ENCODE measurements around the gene RAD23B. TPM values are rescaled to one million over a fixed set of nuclear protein-coding genes. Genes with fewer than 3 reads are reported as not detected.

Gene RAD23B
- total and polyA plus RNA-seq, 8 donors, result 19.3 to 86.8 (median 53.9) TPM

DNA sequence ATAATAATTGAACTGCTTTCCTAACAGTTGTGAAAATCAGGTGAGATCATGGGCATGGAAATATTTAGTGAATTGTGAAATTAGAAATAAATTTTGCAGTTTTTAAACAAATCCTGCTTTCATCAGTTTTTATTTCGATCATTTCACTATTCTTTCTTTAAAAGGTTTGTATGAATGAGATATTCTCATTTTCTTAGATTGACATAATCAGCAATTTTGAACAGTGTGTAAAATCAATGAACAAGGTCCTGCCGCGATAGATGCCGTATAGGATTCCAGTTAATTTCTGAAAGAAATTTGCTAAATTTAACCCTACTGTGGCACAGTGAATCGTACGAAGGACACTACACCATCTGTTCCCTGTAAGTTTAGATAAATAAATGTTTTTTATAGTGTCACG lies 7.5 kb downstream of the RAD23B start:
- WGBS, 5 donors, result 64 to 71% (median 67%) methylated on average over 7 of the region's 7 CpGs
- H3K4me1 ChIP-seq, result peaks cover 42 to 98% (median 74%) of the 10 kb centered on the region in 4 donors

GRCh38 chr9:107292821-107293542 lies 9.9 kb downstream of the RAD23B start:
- Histone ChIP-seq H3K4me3 (no peak overlapping the region), H3K27ac (no peak overlapping the region), H3K9me3 (no peaks in the 10 kb centered on the region), H3K36me3 (no peaks in the 10 kb centered on the region), H3K4me1 (peaks cover 25 to 83% (median 61%) of the 10 kb centered on the region in 4 donors), H3K27me3 (no peaks in the 10 kb centered on the region)
- TF ChIP-seq POLR2AphosphoS5 (IDR thresholded peaks at IDR 0.05), result no peak
- TF ChIP-seq POLR2A (IDR thresholded peaks at IDR 0.05), result no peak
- no peak for TF ChIP-seq EP300 (IDR thresholded peaks at IDR 0.05)
- TF ChIP-seq, protein P1, sequence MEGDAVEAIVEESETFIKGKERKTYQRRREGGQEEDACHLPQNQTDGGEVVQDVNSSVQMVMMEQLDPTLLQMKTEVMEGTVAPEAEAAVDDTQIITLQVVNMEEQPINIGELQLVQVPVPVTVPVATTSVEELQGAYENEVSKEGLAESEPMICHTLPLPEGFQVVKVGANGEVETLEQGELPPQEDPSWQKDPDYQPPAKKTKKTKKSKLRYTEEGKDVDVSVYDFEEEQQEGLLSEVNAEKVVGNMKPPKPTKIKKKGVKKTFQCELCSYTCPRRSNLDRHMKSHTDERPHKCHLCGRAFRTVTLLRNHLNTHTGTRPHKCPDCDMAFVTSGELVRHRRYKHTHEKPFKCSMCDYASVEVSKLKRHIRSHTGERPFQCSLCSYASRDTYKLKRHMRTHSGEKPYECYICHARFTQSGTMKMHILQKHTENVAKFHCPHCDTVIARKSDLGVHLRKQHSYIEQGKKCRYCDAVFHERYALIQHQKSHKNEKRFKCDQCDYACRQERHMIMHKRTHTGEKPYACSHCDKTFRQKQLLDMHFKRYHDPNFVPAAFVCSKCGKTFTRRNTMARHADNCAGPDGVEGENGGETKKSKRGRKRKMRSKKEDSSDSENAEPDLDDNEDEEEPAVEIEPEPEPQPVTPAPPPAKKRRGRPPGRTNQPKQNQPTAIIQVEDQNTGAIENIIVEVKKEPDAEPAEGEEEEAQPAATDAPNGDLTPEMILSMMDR (IDR thresholded peaks at IDR 0.05), result no peak
- intact Hi-C loops (cut with DNase I; ENCODE audit: low total_unique reads), result no loop called here
- 81 to 100% (median 90%) methylated on average over 1 of the region's 1 CpG for WGBS, 5 donors
- no peak for DNase-seq

More for the DNA sequence above, 7.5 kb downstream of the RAD23B start:
- Histone ChIP-seq H3K27ac (no peak overlapping the region), H3K36me3 (no peaks in the 10 kb centered on the region), H3K4me3 (no peak overlapping the region), H3K9me3 (no peaks in the 10 kb centered on the region), H3K27me3 (no peaks in the 10 kb centered on the region)
- TF ChIP-seq POLR2AphosphoS5 (IDR thresholded peaks at IDR 0.05) (no peak), EP300 (IDR thresholded peaks at IDR 0.05) (no peak), POLR2A (IDR thresholded peaks at IDR 0.05) (no peak)
- TF ChIP-seq, protein P1 (IDR thresholded peaks at IDR 0.05), result no peak
- DNase-seq, result no peak
- intact Hi-C loops (cut with DNase I; ENCODE audit: low total_unique reads), result no loop called here

DNA sequence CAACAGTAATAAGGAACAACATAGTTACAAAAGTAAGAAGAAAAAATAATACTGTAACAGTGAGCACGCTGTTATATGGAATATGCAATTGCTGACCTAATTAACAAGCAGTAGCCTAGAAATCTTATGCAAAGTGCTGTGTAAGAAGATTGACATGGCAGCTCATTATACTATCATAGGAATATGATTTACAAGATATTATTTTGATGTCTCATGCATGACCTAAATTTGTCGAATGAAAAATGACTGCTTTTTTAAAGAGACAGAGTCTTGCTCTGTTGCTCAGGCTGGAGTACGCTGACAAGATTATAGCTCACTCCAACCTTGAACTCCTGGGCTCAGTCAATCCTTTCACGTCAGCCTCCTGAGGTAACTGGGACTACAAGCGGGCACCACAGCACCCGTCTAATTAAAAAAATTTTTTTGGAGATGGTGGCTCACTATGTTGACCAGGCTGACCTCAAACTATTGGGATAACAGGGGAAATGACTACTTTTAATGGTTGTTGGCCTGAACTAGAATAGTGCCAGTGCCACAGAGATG lies 10.5 kb downstream of the RAD23B start:
- Histone ChIP-seq H3K9me3 (no peaks in the 10 kb centered on the region), H3K36me3 (no peaks in the 10 kb centered on the region), H3K27ac (no peak overlapping the region), H3K4me1 (peaks cover 19 to 77% (median 56%) of the 10 kb centered on the region in 4 donors), H3K4me3 (no peak overlapping the region), H3K27me3 (no peaks in the 10 kb centered on the region)
- intact Hi-C loops (cut with DNase I; ENCODE audit: low total_unique reads), result no loop called here
- no peak for DNase-seq
- WGBS, 5 donors, result 92 to 95% (median 94%) methylated on average over 6 of the region's 6 CpGs
- no peak for TF ChIP-seq POLR2A (IDR thresholded peaks at IDR 0.05)
- TF ChIP-seq, protein P1 (IDR thresholded peaks at IDR 0.05), result no peak
- no peak for TF ChIP-seq POLR2AphosphoS5 (IDR thresholded peaks at IDR 0.05)
- no peak for TF ChIP-seq EP300 (IDR thresholded peaks at IDR 0.05)

- Histone ChIP-seq H3K4me3 (no peak overlapping the region), H3K27ac (no peak overlapping the region), H3K4me1 (peaks cover 26 to 77% (median 53%) of the 10 kb centered on the region in 4 donors), H3K9me3 (no peaks in the 10 kb centered on the region), H3K27me3 (no peaks in the 10 kb centered on the region), H3K36me3 (no peaks in the 10 kb centered on the region)
- TF ChIP-seq POLR2A (IDR thresholded peaks at IDR 0.05) (no peak), POLR2AphosphoS5 (IDR thresholded peaks at IDR 0.05) (no peak), EP300 (IDR thresholded peaks at IDR 0.05) (no peak)
- TF ChIP-seq, protein P1 (IDR thresholded peaks at IDR 0.05), result no peak
- WGBS, 5 donors, result 71 to 81% (median 75%) methylated on average over 4 of the region's 4 CpGs
- no peak for DNase-seq
- intact Hi-C loops (cut with DNase I; ENCODE audit: low total_unique reads), result no loop called here
These were observed 11.7 kb downstream of the RAD23B start for GRCh38 chr9:107294756-107295155.

All from stomach (tissue), 9 donors.